ENCODE measurements around the gene WIZ. TPM values are rescaled to one million over a fixed set of nuclear protein-coding genes. Genes with fewer than 3 reads are reported as not detected.

Gene WIZ
- total and polyA plus RNA-seq, 2 donors, result 5.8 to 42.5 TPM

DNA sequence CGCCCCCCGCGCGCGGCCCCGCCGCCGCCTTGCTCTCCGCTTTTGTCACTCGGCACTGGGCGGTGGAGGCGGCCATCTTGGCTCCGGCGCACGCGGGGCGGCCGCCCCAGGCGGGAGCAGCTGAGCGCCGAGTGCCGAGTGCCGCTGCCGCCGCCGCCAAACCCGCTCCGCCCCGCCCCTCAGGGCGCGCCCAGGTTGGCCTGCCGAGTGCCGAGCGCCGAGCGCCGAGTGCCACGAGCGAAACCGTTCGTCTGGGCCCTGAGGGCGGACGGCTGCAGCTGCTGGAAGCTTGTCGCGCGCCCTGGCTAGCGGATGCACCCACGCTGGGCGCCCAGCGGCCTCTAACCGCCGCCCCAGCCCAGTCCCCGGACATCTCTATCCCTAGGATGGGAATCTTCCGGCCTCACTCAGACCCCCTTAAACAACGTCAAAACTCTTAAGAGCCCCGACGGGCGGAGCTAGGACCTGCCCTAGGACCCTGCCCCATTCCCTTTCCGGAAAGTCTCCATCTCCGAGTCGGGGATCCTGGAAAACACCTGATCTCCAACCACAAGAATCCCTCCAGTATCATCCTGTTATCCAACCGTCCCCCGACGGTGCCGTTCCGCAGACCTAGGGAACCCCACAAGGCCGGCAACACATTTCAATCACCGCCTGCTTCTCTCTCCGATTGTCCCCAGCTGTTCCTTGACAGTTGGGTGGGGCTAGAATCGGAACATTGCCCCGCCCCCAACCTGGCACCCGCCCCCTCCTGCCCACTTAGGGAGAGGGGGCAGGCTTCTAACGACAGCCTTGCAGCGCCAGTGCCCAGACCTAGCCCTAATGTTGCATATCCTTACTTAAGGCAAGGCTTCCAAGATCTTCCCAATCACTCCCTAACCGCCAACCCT, 16.9 kb downstream of the WIZ start:
- no peaks in the 10 kb centered on the region for H3K4me1 ChIP-seq (ENCODE audit: insufficient read depth)
- 1% methylated on average over 75 of the region's 75 CpGs for WGBS

GRCh38 chr19:15432018-15432494, 17.7 kb downstream of the WIZ start:
- DNase-seq (ENCODE audit: extremely low spot score), result no peak
- Histone ChIP-seq H3K27ac (ENCODE audit: low read depth) (no peak overlapping the region), H3K4me1 (ENCODE audit: insufficient read depth) (no peaks in the 10 kb centered on the region), H3K4me3 (ENCODE audit: low read depth, low read length) (peak overlapping the region; percentile 93), H3K36me3 (ENCODE audit: insufficient read depth) (no peaks in the 10 kb centered on the region)
- 1% methylated on average over 44 of the region's 44 CpGs for WGBS

More for the DNA sequence above, 16.9 kb downstream of the WIZ start:
- Histone ChIP-seq H3K27ac (ENCODE audit: low read depth) (peak overlapping the region; percentile 53), H3K4me3 (ENCODE audit: low read depth, low read length) (peak overlapping the region; percentile 93), H3K36me3 (ENCODE audit: insufficient read depth) (no peaks in the 10 kb centered on the region)
- peak; percentile 67 for DNase-seq (ENCODE audit: extremely low spot score)

- H3K4me3 ChIP-seq (ENCODE audit: low read depth, low read length), result peak overlapping the region; percentile 93
- WGBS, result 15% methylated on average over 7 of the region's 7 CpGs
- H3K27ac ChIP-seq (ENCODE audit: low read depth), result no peak overlapping the region
- no peaks in the 10 kb centered on the region for H3K4me1 ChIP-seq (ENCODE audit: insufficient read depth)
- DNase-seq (ENCODE audit: extremely low spot score), result no peak
- peaks cover 4% of the 10 kb centered on the region for H3K36me3 ChIP-seq (ENCODE audit: insufficient read depth)
Observed at GRCh38 chr19:15431396-15432017, 18.2 kb downstream of the WIZ start.

- peaks cover 5% of the 10 kb centered on the region for H3K36me3 ChIP-seq (ENCODE audit: insufficient read depth)
- H3K27ac ChIP-seq (ENCODE audit: low read depth), result no peak overlapping the region
- H3K4me3 ChIP-seq (ENCODE audit: low read depth, low read length), result no peak overlapping the region
- DNase-seq (ENCODE audit: extremely low spot score), result no peak
- H3K4me1 ChIP-seq (ENCODE audit: insufficient read depth), result no peaks in the 10 kb centered on the region
- WGBS, result 85% methylated on average over 10 of the region's 10 CpGs
Observed at GRCh38 chr19:15430526-15431120, 19.1 kb downstream of the WIZ start.

- H3K4me1 ChIP-seq (ENCODE audit: insufficient read depth), result no peaks in the 10 kb centered on the region
- peaks cover 5% of the 10 kb centered on the region for H3K36me3 ChIP-seq (ENCODE audit: insufficient read depth)
- no peak for DNase-seq (ENCODE audit: extremely low spot score)
- no peak overlapping the region for H3K27ac ChIP-seq (ENCODE audit: low read depth)
- H3K4me3 ChIP-seq (ENCODE audit: low read depth, low read length), result no peak overlapping the region
- WGBS, result 88% methylated on average over 24 of the region's 24 CpGs
Observed at GRCh38 chr19:15429825-15430467, 19.8 kb downstream of the WIZ start.

DNA sequence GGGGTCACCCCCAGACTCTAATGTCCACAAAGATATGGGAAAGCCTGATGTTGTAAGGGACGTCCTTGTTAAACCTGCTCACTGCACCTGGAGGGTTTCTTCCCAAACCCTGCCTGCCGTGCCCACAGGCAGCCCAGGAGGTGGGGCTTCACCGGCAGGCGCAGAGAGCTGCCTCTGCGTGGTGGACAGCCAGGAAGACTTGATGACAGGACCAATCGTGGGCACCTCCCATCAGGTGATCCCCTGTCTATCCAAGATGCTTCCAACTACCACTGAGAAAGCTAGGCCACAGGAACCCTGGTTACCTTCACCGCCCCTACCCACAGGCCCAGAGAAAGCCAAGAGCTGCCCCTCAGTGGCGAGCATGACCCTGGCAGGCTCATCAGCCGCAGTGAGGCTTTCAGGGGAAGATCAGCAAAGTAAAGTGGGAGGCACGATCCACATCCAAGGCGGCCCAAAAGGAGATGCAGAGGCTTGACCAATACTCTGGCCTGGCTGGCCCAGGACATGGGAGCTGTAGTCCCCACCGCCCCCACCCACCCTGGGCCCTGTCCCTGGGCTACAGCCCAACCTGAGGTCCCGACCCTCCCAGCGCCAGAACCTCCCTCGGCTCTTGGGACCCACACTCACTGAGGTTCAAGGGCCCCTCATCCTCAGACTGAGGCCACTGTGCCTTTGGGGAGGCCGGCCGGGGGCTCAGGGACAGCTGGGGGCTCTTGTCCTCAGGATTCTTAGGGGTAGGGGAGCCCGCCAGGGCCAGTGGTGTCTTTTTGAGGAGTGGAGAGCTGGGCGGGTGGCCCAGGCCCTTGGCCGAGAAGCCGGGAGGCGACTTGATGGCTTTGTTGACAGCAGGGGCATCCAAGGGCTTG, 20.6 kb downstream of the WIZ start:
- no peaks in the 10 kb centered on the region for H3K4me1 ChIP-seq (ENCODE audit: insufficient read depth)

DNA sequence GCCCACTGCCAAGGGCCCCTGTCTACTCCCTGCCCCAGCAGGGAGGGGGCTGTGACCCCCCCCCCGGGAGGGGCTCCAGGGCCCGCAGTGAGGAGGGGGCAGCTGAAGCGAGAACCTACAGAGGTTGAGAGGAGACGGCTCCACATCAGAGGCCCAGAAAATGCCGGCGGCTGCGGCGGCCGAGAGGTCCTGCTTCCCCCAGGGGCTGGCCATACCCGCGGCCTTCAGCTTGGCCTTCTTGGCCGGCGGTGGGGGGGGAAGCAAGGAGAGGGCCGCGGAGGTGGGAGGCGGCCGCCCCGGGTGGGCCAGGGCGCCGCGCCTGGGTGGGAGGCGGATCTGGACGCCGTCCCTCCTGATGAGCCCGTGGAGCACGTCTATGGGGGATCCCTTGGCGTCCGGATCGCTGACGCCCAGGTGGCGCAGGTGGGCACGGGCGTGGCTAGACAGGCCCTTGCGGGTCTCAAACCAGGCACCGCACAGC, 21.7 kb downstream of the WIZ start:
- WGBS, result 94% methylated on average over 35 of the region's 35 CpGs
- Histone ChIP-seq H3K36me3 (ENCODE audit: insufficient read depth) (peaks cover 11% of the 10 kb centered on the region), H3K4me3 (ENCODE audit: low read depth, low read length) (no peak overlapping the region), H3K27ac (ENCODE audit: low read depth) (no peak overlapping the region), H3K4me1 (ENCODE audit: insufficient read depth) (no peaks in the 10 kb centered on the region)
- DNase-seq (ENCODE audit: extremely low spot score), result no peak

More for the DNA sequence above, 20.6 kb downstream of the WIZ start:
- no peak overlapping the region for H3K27ac ChIP-seq (ENCODE audit: low read depth)
- peaks cover 8% of the 10 kb centered on the region for H3K36me3 ChIP-seq (ENCODE audit: insufficient read depth)
- DNase-seq (ENCODE audit: extremely low spot score), result no peak
- 85% methylated on average over 22 of the region's 22 CpGs for WGBS
- H3K4me3 ChIP-seq (ENCODE audit: low read depth, low read length), result no peak overlapping the region

DNA sequence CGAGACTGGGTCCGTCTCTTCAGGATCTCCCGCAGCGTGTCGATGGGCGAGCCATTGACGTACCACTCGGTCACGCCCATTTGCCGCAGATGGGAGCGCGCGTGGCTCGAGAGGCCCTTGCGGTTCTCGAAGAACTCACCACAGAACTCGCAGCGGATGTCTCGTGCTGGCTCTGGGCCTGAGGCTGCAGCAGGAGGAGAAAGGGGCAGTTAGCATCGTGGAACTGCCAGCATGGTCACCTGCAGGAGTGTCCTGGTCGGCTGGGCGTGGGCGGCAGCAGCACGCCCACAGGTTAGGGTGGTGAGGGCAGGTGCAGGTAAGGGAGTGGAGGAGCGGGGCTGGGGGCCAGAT, 22.4 kb downstream of the WIZ start:
- no peaks in the 10 kb centered on the region for H3K4me1 ChIP-seq (ENCODE audit: insufficient read depth)
- peaks cover 12% of the 10 kb centered on the region for H3K36me3 ChIP-seq (ENCODE audit: insufficient read depth)
- WGBS, result 98% methylated on average over 25 of the region's 25 CpGs
- no peak overlapping the region for H3K27ac ChIP-seq (ENCODE audit: low read depth)
- H3K4me3 ChIP-seq (ENCODE audit: low read depth, low read length), result no peak overlapping the region
- DNase-seq (ENCODE audit: extremely low spot score), result no peak

DNA sequence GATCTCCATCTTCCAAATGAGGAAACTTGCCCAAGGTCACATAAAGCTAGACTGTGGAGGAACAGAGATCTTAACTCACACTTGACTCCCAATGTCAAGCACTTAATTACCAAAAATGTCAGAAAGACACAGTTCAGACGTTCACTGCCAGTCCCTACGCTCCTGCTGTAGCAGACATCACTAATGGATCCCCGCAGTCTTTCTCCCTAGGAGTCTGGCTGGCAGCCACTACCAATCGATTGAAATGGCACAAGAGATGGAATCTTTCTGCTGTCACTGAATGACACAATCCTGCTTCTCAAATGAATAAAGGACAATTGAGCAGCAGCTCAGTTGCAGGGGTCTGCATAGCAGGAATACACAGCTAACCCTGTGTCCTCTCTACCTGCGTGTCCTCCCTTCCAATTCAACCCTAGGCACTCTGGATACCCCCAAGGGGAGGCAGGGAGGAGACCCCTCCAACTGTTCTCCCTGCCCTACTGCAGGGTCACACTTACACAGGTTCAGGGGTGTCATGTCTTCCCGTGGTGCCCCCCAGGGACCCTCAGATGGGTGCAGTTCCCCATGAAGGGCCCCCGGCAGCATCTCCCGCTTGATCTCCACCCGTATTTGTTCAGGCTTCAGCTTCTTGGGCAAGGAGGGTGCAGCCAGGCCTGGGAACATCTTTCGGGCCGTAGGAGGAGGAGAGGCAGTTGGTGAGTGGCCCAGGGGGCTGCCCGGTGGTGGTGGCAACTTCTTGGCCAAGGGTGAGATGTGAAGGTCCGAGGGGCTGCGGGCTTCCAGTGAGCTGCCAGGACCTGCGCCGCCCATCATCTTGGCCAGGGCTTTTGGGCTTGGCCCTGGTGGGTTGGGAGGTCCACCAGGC, 23.0 kb downstream of the WIZ start:
- H3K4me3 ChIP-seq (ENCODE audit: low read depth, low read length), result no peak overlapping the region
- 89% methylated on average over 16 of the region's 16 CpGs for WGBS
- no peak for DNase-seq (ENCODE audit: extremely low spot score)
- peaks cover 12% of the 10 kb centered on the region for H3K36me3 ChIP-seq (ENCODE audit: insufficient read depth)
- H3K27ac ChIP-seq (ENCODE audit: low read depth), result no peak overlapping the region
- H3K4me1 ChIP-seq (ENCODE audit: insufficient read depth), result no peaks in the 10 kb centered on the region

DNA sequence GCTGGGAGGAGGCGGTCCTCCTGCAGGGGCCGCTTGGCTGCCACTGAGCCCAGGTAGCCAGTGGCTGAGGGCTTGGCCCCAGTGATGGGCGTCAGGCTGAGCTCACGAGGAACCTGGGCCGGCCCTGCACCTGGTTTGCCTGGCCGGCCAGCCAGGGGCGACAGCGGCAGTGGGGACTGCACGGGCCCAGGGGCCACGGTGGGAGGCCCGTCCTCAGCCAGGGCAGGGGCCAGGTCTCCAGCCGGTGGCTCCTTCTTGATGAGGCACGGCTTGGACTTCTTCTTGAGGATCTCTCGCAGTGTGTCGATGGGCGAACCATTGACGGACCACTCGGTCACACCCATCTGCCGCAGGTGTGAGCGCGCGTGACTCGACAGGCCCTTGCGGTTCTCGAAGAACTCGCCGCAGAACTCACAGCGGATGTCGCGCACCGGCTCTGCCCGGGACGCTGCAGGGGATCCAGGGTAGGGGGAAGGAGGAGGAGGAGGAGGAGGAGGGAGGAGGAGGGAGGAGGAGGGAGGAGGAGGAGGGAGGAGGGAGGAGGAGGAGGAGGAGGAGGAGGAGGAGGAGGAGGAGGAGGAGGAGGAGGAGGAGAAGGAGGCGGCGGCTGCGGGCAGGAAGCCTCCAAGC, 24.3 kb downstream of the WIZ start:
- H3K4me1 ChIP-seq (ENCODE audit: insufficient read depth), result no peaks in the 10 kb centered on the region
- H3K4me3 ChIP-seq (ENCODE audit: low read depth, low read length), result no peak overlapping the region
- peaks cover 12% of the 10 kb centered on the region for H3K36me3 ChIP-seq (ENCODE audit: insufficient read depth)
- WGBS, result 96% methylated on average over 36 of the region's 36 CpGs
- no peak for DNase-seq (ENCODE audit: extremely low spot score)
- no peak overlapping the region for H3K27ac ChIP-seq (ENCODE audit: low read depth)

- Histone ChIP-seq H3K4me3 (ENCODE audit: low read depth, low read length) (no peak overlapping the region), H3K36me3 (ENCODE audit: insufficient read depth) (peaks cover 12% of the 10 kb centered on the region), H3K27ac (ENCODE audit: low read depth) (no peak overlapping the region), H3K4me1 (ENCODE audit: insufficient read depth) (no peaks in the 10 kb centered on the region)
- WGBS, result 98% methylated on average over 38 of the region's 38 CpGs
- DNase-seq (ENCODE audit: extremely low spot score), result no peak
Observed at GRCh38 chr19:15424692-15425272, 25.0 kb downstream of the WIZ start.

Data from urinary bladder (tissue), 4 donors.